CD14-positive monocyte (primary cell): Measurements from ENCODE around the gene C5orf15. TPM values are rescaled to one million over a fixed set of nuclear protein-coding genes. Genes with fewer than 3 reads are reported as not detected.
A peak's percentile ranks its signal among the peaks of the same experiment; 100 is the strongest.

ENCODE experiments used
- DNase-seq, 3 donors: peaks; one replicate each; pipeline ENCODE4 v3.0.0-alpha.2; 2011 to 2022
- H2AFZ ChIP-seq: 2 replicates; pipeline ENCODE4 v1.6.0; 2012; ENCODE audit warnings: mild to moderate bottlenecking, low read depth, low read length, inconsistent platforms; ENCODE audit not compliant: insufficient read depth, poor library complexity, severe bottlenecking
- H3K27ac ChIP-seq, 2 donors: 1 replicate in 1 of 2; 2 replicates in 1 of 2; pipeline ENCODE4 v1.5.1; 2012 to 2013; ENCODE audit warnings: low read length in 2 of 2, control low read depth in 1 of 2, inconsistent platforms in 1 of 2, low read depth in 1 of 2, mild to moderate bottlenecking in 1 of 2
- H3K27me3 ChIP-seq, 2 donors: one replicate each; pipeline versions ENCODE4 v1.6.0 to v1.6.1; 2011 to 2013; ENCODE audit warnings: low read length in 2 of 2; ENCODE audit not compliant: control insufficient read depth in 2 of 2, insufficient read depth in 2 of 2
- H3K36me3 ChIP-seq, 2 donors: replicated peaks in 1 of 2; 1 replicate in 1 of 2; 2 replicates in 1 of 2; pipeline versions ENCODE4 v1.5.1 to v1.6.1; 2012 to 2013; ENCODE audit warnings: low read length in 2 of 2, control low read depth in 1 of 2, inconsistent platforms in 1 of 2, mild to moderate bottlenecking in 1 of 2; ENCODE audit not compliant: insufficient read depth in 2 of 2, control insufficient read depth in 1 of 2
- H3K4me1 ChIP-seq, 2 donors: 1 replicate in 1 of 2; 2 replicates in 1 of 2; pipeline versions ENCODE4 v1.5.1 to v1.6.1; 2012 to 2013; ENCODE audit warnings: low read length in 2 of 2, control low read depth in 1 of 2, inconsistent platforms in 1 of 2, mild to moderate bottlenecking in 1 of 2, moderate library complexity in 1 of 2; ENCODE audit not compliant: insufficient read depth in 2 of 2, control insufficient read depth in 1 of 2
- H3K4me2 ChIP-seq: replicated peaks from 2 replicates; pipeline ENCODE3; 2012; ENCODE audit warnings: low read length, moderate library complexity, mild to moderate bottlenecking; ENCODE audit not compliant: poor library complexity, severe bottlenecking; ENCODE audit errors: extremely low read depth
- H3K4me3 ChIP-seq, 3 experiments: fragments of 200-600 bp in 1 of 3; sonication (generic) in 1 of 3; replicated peaks in 1 of 3; 1 replicate in 2 of 3; 2 replicates in 1 of 3; pipeline ENCODE4 v1.5.1; 2011 to 2013; ENCODE audit warnings: low read length in 3 of 3, mild to moderate bottlenecking in 3 of 3, control low read depth in 2 of 3, low read depth in 2 of 3, inconsistent platforms in 1 of 3, moderate library complexity in 1 of 3
- H3K79me2 ChIP-seq: 2 replicates; pipeline ENCODE4 v1.6.0; 2012; ENCODE audit warnings: mild to moderate bottlenecking, control low read depth, inconsistent platforms, low read length, moderate library complexity; ENCODE audit not compliant: insufficient read depth
- H3K9ac ChIP-seq: 2 replicates; pipeline ENCODE4 v1.6.0; 2017; ENCODE audit warnings: low read length, mild to moderate bottlenecking; ENCODE audit not compliant: insufficient read depth, poor library complexity, severe bottlenecking
- H3K9me3 ChIP-seq, 2 donors: replicated peaks in 1 of 2; 1 replicate in 1 of 2; 2 replicates in 1 of 2; pipeline versions ENCODE4 v1.5.1 to v1.6.1; 2012 to 2013; ENCODE audit warnings: low read length in 2 of 2, control low read depth in 1 of 2; ENCODE audit not compliant: control insufficient read depth in 1 of 2, insufficient read depth in 1 of 2
- H4K20me1 ChIP-seq: 2 replicates; pipeline ENCODE4 v1.6.0; 2012; ENCODE audit warnings: mild to moderate bottlenecking, low read length, control low read depth, moderate library complexity; ENCODE audit not compliant: insufficient read depth
- H3K27ac Mint-ChIP-seq, 7 donors: one replicate each; pipeline ENCODE4 v1.8.0; 2020; ENCODE audit warnings: mild to moderate bottlenecking in 7 of 7, mixed read lengths in 7 of 7, moderate library complexity in 6 of 7, inconsistent platforms in 2 of 7
- H3K27me3 Mint-ChIP-seq, 3 donors: one replicate each; pipeline ENCODE4 v1.8.0; 2021 to 2022; ENCODE audit warnings: low read depth in 3 of 3, mild to moderate bottlenecking in 3 of 3, mixed read lengths in 3 of 3, moderate library complexity in 3 of 3, inconsistent platforms in 1 of 3
- H3K36me3 Mint-ChIP-seq, 2 donors: one replicate each; pipeline ENCODE4 v1.8.0; 2020; ENCODE audit warnings: mixed read lengths in 2 of 2, inconsistent platforms in 1 of 2, mild to moderate bottlenecking in 1 of 2
- H3K4me1 Mint-ChIP-seq: one replicate; pipeline ENCODE4 v1.8.0; 2020; ENCODE audit warnings: mild to moderate bottlenecking, mixed read lengths
- H3K4me3 Mint-ChIP-seq, 2 donors: one replicate each; pipeline ENCODE4 v1.8.0; 2020; ENCODE audit warnings: mild to moderate bottlenecking in 2 of 2, mixed read lengths in 2 of 2, moderate library complexity in 1 of 2
- H3K9me3 Mint-ChIP-seq, 7 donors: one replicate each; pipeline ENCODE4 v1.8.0; 2020 to 2022; ENCODE audit warnings: mixed read lengths in 7 of 7, mild to moderate bottlenecking in 6 of 7, moderate library complexity in 6 of 7, inconsistent platforms in 2 of 7
- CTCF ChIP-seq: fragments of 200-600 bp; IDR thresholded peaks from one replicate; pipeline ENCODE4 v1.8.0; 2022; ENCODE audit warnings: antibody characterized with exemption, mild to moderate bottlenecking
- WGBS: methylation state at CpG from one replicate; pipeline ENCODE4 v1.1.5; 2013; ENCODE audit warnings: missing lambda C conversion rate; ENCODE audit not compliant: insufficient coverage; 5-methylcytosine and 5-hydroxymethylcytosine counted together
- intact Hi-C, 2 donors: fragments of 100-400 bp; cut with micrococcal nuclease; formaldehyde crosslinking; loops; one replicate each; pipeline versions ENCODE4 v1.15.0 to v1.15.1; 2023
- polyA plus RNA-seq, 3 donors: library from polyadenylated mRNA; depleted of rRNA in 1 of 3; unstranded in 2 of 3; stranded (reverse) in 1 of 3; fragments of 300-500 nt in 2 of 3; fragments of >200 nt in 1 of 3; fragmentation: Illumina TruSeq in 2 of 3; gene quantifications; 1 replicate in 2 of 3; 2 replicates in 1 of 3; pipeline ENCODE4 v1.2.3, GENCODE V29; 2012 to 2021

Gene C5orf15
- polyA plus RNA-seq, 3 donors = 38.0 to 59.2 (median 46.9) TPM

GRCh38 chr5:133969654-133970324 is 1.4 kb upstream of the C5orf15 start:
- H3K79me2 ChIP-seq = peaks cover 37% of the 10 kb centered on the region
- H3K9me3 ChIP-seq = no peaks in the 10 kb centered on the region
- H3K4me2 ChIP-seq = no peak overlapping the region
- Mint-ChIP-seq H3K4me3 (peak overlapping the region; percentile 97 to 98), H3K9me3 (no peaks in the 10 kb centered on the region), H3K27ac (peak overlapping the region; percentile 37 to 99 (median 97)), H3K36me3 (peaks cover 28 to 34% of the 10 kb centered on the region in 2 donors), H3K4me1 (peaks cover 23% of the 10 kb centered on the region), H3K27me3 (no peaks in the 10 kb centered on the region)
- intact Hi-C loops = no loop called here
- peaks cover 18 to 38% of the 10 kb centered on the region in 2 donors for H3K36me3 ChIP-seq
- no peak for DNase-seq
- no peak overlapping the region for H3K9ac ChIP-seq
- 99% methylated on average over 7 of the region's 7 CpGs for WGBS
- no peak for TF ChIP-seq CTCF
- H2AFZ ChIP-seq = no peak overlapping the region
- H3K4me3 ChIP-seq = no peak overlapping the region
- peaks cover 5% of the 10 kb centered on the region for H4K20me1 ChIP-seq
- H3K4me1 ChIP-seq = peaks cover 13 to 16% of the 10 kb centered on the region in 2 donors
- no peaks in the 10 kb centered on the region for H3K27me3 ChIP-seq
- no peak overlapping the region for H3K27ac ChIP-seq

- H3K27ac ChIP-seq = peak overlapping the region; percentile 76 to 91
- peak overlapping the region; percentile 88 for H3K9ac ChIP-seq
- H3K4me2 ChIP-seq = peak overlapping the region; percentile 87
- WGBS = 3% methylated on average over 12 of the region's 12 CpGs
- peaks cover 56% of the 10 kb centered on the region for H3K79me2 ChIP-seq
- no peaks in the 10 kb centered on the region for H3K9me3 ChIP-seq
- peak overlapping the region; percentile 96 to 99 (median 97) for H3K27ac Mint-ChIP-seq
- TF ChIP-seq CTCF = no peak
- peaks cover 21% of the 10 kb centered on the region for H4K20me1 ChIP-seq
- peaks cover 13 to 16% of the 10 kb centered on the region in 2 donors for H3K4me1 ChIP-seq
- intact Hi-C loops = no loop called here
- H3K4me3 Mint-ChIP-seq = peak overlapping the region; percentile 97 to 98
- H3K27me3 ChIP-seq = no peaks in the 10 kb centered on the region
- DNase-seq = peak; percentile 7 to 54 (median 25)
- no peaks in the 10 kb centered on the region for H3K27me3 Mint-ChIP-seq
- H3K36me3 Mint-ChIP-seq = peaks cover 12 to 15% of the 10 kb centered on the region in 2 donors
- H3K4me1 Mint-ChIP-seq = peaks cover 29% of the 10 kb centered on the region
- H3K36me3 ChIP-seq = peaks cover under 1 to 18% of the 10 kb centered on the region in 2 donors
- peak overlapping the region; percentile 96 for H2AFZ ChIP-seq
- H3K9me3 Mint-ChIP-seq = peaks cover 0 to 2% (median 0%) of the 10 kb centered on the region in 7 donors
- H3K4me3 ChIP-seq = peak overlapping the region; percentile 74 to 90 (median 89)
These were observed 674 bp downstream of the C5orf15 start for GRCh38 chr5:133967698-133968203.
